Measurements from ENCODE around the gene SLC22A1. TPM values are rescaled to one million over a fixed set of nuclear protein-coding genes. Genes with fewer than 3 reads are reported as not detected.

Gene SLC22A1
- total RNA-seq, 1 donor from 2014 or later, result 2.2 TPM

GRCh38 chr6:160194808-160195207 lies 73.2 kb downstream of the SLC22A1 start:
- Mint-ChIP-seq H3K4me3 (ENCODE audit: unreplicated experiment) (no peak overlapping the region), H3K36me3 (ENCODE audit: unreplicated experiment) (no peaks in the 10 kb centered on the region), H3K27ac (ENCODE audit: unreplicated experiment) (no peak overlapping the region), H3K4me1 (ENCODE audit: low read depth, unreplicated experiment) (no peaks in the 10 kb centered on the region), H3K27me3 (ENCODE audit: unreplicated experiment) (no peaks in the 10 kb centered on the region), H3K9me3 (ENCODE audit: unreplicated experiment) (no peaks in the 10 kb centered on the region)
- DNase-seq, result no peak
- TF ChIP-seq, protein P1, sequence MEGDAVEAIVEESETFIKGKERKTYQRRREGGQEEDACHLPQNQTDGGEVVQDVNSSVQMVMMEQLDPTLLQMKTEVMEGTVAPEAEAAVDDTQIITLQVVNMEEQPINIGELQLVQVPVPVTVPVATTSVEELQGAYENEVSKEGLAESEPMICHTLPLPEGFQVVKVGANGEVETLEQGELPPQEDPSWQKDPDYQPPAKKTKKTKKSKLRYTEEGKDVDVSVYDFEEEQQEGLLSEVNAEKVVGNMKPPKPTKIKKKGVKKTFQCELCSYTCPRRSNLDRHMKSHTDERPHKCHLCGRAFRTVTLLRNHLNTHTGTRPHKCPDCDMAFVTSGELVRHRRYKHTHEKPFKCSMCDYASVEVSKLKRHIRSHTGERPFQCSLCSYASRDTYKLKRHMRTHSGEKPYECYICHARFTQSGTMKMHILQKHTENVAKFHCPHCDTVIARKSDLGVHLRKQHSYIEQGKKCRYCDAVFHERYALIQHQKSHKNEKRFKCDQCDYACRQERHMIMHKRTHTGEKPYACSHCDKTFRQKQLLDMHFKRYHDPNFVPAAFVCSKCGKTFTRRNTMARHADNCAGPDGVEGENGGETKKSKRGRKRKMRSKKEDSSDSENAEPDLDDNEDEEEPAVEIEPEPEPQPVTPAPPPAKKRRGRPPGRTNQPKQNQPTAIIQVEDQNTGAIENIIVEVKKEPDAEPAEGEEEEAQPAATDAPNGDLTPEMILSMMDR (IDR thresholded peaks at IDR 0.05; ENCODE audit: partially characterized antibody, unreplicated experiment), result no peak

- Mint-ChIP-seq H3K4me1 (ENCODE audit: low read depth, unreplicated experiment) (no peaks in the 10 kb centered on the region), H3K9me3 (ENCODE audit: unreplicated experiment) (peaks cover 2% of the 10 kb centered on the region), H3K36me3 (ENCODE audit: unreplicated experiment) (no peaks in the 10 kb centered on the region), H3K27ac (ENCODE audit: unreplicated experiment) (no peak overlapping the region), H3K4me3 (ENCODE audit: unreplicated experiment) (no peak overlapping the region), H3K27me3 (ENCODE audit: unreplicated experiment) (no peaks in the 10 kb centered on the region)
- no peak for DNase-seq
- TF ChIP-seq, protein P1 (IDR thresholded peaks at IDR 0.05; ENCODE audit: partially characterized antibody, unreplicated experiment), result no peak
Observed at GRCh38 chr6:160197662-160198061, 76.0 kb downstream of the SLC22A1 start.

DNA sequence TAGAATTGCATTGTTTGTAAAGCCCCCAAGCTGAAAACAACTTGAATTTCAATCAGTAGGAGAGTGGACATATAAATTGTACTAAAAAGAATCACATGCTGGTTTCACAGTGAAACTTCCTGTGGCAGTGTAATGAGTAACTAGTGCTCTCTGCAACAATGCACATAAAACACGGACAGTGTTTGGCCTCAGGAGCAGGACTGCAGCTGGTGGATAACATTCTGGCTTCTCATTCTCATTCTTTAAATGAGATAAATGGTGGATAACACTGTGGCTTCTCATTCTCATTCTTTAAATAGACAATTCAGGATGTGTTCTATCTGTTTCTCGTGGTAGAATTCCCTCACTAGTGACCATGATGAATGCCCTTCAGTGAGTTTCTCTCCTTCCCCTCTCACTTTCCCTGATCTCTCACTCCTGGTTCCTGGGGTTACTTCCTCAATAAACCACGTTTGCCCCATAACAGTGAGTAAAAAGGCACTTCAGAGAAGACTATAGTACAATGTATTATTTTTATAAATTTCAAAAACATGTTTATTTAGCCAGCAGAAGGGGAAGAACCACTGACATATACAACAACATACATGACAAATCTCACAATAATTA lies 77.1 kb downstream of the SLC22A1 start:
- no peak overlapping the region for H3K4me3 Mint-ChIP-seq (ENCODE audit: unreplicated experiment)
- peaks cover 2% of the 10 kb centered on the region for H3K9me3 Mint-ChIP-seq (ENCODE audit: unreplicated experiment)
- no peak for DNase-seq
- no peaks in the 10 kb centered on the region for H3K27me3 Mint-ChIP-seq (ENCODE audit: unreplicated experiment)
- no peak overlapping the region for H3K27ac Mint-ChIP-seq (ENCODE audit: unreplicated experiment)
- H3K4me1 Mint-ChIP-seq (ENCODE audit: low read depth, unreplicated experiment), result no peaks in the 10 kb centered on the region
- no peaks in the 10 kb centered on the region for H3K36me3 Mint-ChIP-seq (ENCODE audit: unreplicated experiment)
- TF ChIP-seq, protein P1 (IDR thresholded peaks at IDR 0.05; ENCODE audit: partially characterized antibody, unreplicated experiment), result no peak

DNA sequence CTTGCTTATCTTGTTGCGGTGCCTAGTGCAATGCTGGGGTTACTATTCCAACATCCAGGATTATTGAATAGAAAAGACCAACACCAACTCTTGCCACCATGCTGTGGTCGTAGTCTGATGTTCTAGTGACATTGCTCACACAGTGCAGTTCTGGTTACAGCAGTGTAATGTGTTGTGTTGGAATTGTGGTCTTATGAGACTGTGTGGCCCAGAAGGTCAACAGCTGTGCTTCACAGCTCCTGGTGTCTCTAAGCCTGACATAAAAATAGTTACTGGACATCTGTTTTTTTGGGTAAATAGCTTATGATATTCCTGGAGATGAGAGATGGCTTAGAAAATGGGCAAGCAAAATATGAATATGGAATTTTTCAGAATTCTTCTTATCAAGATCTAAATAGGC lies 79.4 kb downstream of the SLC22A1 start:
- H3K27ac Mint-ChIP-seq (ENCODE audit: unreplicated experiment), result no peak overlapping the region
- no peak for DNase-seq
- H3K4me3 Mint-ChIP-seq (ENCODE audit: unreplicated experiment), result no peak overlapping the region
- peaks cover 3% of the 10 kb centered on the region for H3K9me3 Mint-ChIP-seq (ENCODE audit: unreplicated experiment)
- TF ChIP-seq, protein P1 (IDR thresholded peaks at IDR 0.05; ENCODE audit: partially characterized antibody, unreplicated experiment), result no peak
- no peaks in the 10 kb centered on the region for H3K36me3 Mint-ChIP-seq (ENCODE audit: unreplicated experiment)
- H3K27me3 Mint-ChIP-seq (ENCODE audit: unreplicated experiment), result no peaks in the 10 kb centered on the region
- no peaks in the 10 kb centered on the region for H3K4me1 Mint-ChIP-seq (ENCODE audit: low read depth, unreplicated experiment)

- no peak overlapping the region for H3K4me3 Mint-ChIP-seq (ENCODE audit: unreplicated experiment)
- no peaks in the 10 kb centered on the region for H3K4me1 Mint-ChIP-seq (ENCODE audit: low read depth, unreplicated experiment)
- no peak for DNase-seq
- H3K27ac Mint-ChIP-seq (ENCODE audit: unreplicated experiment), result no peak overlapping the region
- H3K9me3 Mint-ChIP-seq (ENCODE audit: unreplicated experiment), result peaks cover 3% of the 10 kb centered on the region
- TF ChIP-seq, protein P1 (IDR thresholded peaks at IDR 0.05; ENCODE audit: partially characterized antibody, unreplicated experiment), result no peak
- no peaks in the 10 kb centered on the region for H3K36me3 Mint-ChIP-seq (ENCODE audit: unreplicated experiment)
- no peaks in the 10 kb centered on the region for H3K27me3 Mint-ChIP-seq (ENCODE audit: unreplicated experiment)
Observed at GRCh38 chr6:160202411-160202810, 80.8 kb downstream of the SLC22A1 start.
